Epithelial cell of esophagus (primary cell): Measurements from ENCODE around the gene SP5.

ENCODE experiments used
- DNase-seq: peaks from one replicate; pipeline ENCODE4 v3.0.0; 2010; ENCODE audit warnings: low read depth
- H3K4me3 ChIP-seq: 2 replicates; pipeline ENCODE4 v1.5.1; 2011; ENCODE audit warnings: mild to moderate bottlenecking, low read length, control low read depth
- TF ChIP-seq, protein P1 (sequence below): IDR thresholded peaks from 2 replicates; pipeline ENCODE4 v1.5.1; 2011; ENCODE audit warnings: low read depth, mild to moderate bottlenecking, low read length, control low read depth, inconsistent platforms; ENCODE audit not compliant: insufficient read depth; ENCODE audit errors: missing control alignments

SP5 gene

DNA sequence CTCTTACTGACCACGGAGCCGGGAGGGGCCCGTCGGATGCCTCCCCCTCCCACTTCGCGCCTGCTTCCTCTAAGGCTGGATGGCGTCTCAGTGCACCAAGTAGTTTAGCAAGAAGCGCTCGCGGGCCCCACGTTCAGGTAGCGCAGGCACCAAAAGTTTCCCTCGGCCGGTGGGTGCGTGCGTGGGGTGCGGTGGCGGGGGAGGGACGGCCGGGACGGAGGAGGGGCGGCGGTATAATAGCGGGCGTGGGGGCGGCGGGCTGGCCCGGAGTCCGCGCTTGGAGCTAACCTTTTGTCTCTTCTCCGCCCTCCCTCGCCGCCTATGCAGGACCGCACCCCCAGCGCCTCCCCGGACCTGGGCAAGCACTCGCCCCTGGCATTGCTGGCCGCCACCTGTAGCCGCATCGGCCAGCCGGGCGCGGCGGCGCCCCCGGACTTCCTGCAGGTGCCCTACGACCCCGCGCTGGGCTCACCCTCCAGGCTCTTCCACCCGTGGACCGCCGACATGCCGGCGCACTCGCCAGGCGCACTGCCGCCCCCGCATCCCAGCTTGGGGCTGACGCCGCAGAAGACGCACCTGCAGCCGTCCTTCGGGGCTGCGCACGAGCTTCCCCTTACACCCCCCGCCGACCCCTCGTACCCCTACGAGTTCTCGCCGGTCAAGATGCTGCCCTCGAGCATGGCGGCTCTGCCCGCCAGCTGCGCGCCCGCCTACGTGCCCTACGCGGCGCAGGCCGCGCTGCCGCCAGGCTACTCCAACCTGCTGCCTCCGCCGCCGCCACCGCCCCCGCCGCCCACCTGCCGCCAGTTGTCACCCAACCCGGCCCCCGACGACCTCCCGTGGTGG is 1.0 kb downstream of the SP5 start:
- H3K4me3 ChIP-seq = no peak overlapping the region
- TF ChIP-seq, protein P1, sequence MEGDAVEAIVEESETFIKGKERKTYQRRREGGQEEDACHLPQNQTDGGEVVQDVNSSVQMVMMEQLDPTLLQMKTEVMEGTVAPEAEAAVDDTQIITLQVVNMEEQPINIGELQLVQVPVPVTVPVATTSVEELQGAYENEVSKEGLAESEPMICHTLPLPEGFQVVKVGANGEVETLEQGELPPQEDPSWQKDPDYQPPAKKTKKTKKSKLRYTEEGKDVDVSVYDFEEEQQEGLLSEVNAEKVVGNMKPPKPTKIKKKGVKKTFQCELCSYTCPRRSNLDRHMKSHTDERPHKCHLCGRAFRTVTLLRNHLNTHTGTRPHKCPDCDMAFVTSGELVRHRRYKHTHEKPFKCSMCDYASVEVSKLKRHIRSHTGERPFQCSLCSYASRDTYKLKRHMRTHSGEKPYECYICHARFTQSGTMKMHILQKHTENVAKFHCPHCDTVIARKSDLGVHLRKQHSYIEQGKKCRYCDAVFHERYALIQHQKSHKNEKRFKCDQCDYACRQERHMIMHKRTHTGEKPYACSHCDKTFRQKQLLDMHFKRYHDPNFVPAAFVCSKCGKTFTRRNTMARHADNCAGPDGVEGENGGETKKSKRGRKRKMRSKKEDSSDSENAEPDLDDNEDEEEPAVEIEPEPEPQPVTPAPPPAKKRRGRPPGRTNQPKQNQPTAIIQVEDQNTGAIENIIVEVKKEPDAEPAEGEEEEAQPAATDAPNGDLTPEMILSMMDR = no peak
- no peak for DNase-seq

DNA sequence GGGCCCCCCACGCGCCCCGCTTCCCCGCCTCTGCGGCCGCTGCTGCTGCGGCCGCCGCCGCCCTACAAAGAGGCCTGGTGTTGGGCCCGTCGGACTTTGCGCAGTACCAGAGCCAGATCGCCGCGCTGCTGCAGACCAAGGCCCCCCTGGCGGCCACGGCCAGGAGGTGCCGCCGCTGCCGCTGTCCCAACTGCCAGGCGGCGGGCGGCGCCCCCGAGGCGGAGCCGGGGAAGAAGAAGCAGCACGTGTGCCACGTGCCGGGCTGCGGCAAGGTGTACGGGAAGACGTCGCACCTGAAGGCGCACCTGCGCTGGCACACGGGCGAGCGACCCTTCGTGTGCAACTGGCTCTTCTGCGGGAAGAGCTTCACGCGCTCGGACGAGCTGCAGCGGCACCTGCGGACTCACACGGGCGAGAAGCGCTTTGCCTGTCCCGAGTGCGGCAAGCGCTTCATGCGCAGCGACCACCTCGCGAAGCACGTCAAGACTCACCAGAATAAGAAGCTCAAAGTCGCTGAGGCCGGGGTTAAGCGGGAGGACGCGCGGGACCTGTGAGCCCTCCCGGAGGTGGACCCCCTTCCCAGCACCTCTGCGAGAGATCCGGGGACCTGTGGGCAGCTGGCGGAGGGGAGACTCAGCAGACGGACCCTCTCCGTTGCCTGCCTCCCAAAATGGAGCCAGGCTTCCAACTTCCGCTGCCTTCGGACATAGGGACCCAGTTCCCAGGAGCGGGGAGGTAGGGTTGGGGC is 1.9 kb downstream of the SP5 start:
- peak; percentile 41 for DNase-seq
- TF ChIP-seq, protein P1 = peak; percentile 6
- no peak overlapping the region for H3K4me3 ChIP-seq

DNA sequence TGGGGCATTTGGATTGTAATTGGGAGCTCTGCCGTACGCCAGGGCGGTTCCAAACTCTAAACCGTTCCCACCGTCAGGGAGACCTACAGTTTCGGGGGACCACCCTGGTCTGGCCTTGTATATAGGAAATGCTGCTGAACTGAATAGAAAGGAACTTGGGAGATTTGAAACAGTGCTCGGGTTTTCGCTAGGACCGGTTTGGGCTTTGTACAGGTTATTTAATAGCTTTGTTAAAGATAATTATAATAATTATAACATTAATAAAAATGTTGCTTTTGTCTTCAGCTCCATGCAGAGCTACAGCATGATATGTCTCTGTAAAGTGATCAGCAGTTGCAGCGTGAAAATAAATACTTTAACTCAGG is 2.4 kb downstream of the SP5 start:
- no peak overlapping the region for H3K4me3 ChIP-seq
- DNase-seq = no peak
- TF ChIP-seq, protein P1 = no peak

DNA sequence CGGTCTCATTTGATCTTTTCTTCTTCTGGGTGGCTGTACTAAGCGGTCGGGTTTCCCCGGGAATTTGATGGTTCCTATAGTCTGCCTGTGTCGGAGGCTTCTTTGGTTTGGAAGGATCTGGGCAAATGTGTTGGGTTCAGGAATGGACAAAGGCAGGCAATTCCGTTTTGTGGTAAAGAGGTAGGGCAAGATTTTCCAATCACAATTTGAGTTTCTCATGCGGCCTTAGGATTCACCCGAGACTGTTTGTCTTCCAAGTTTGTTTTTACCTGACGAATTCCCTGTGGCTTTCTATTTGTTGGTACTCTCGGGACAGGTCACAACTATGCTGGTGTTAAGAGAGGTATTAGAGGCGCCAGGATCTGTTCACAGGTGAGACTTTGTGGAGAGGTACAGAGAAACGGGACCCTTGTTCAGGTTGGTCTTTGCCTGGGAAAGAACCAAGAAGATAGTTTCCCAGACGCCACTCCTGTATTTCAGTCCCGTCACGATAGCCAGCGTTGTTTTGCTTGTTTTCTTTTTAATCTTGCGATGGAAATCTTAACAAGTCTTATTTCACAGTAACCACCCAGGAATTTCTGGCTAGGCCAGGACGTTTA is 3.0 kb downstream of the SP5 start:
- TF ChIP-seq, protein P1 = no peak
- DNase-seq = no peak
- H3K4me3 ChIP-seq = no peak overlapping the region

DNA sequence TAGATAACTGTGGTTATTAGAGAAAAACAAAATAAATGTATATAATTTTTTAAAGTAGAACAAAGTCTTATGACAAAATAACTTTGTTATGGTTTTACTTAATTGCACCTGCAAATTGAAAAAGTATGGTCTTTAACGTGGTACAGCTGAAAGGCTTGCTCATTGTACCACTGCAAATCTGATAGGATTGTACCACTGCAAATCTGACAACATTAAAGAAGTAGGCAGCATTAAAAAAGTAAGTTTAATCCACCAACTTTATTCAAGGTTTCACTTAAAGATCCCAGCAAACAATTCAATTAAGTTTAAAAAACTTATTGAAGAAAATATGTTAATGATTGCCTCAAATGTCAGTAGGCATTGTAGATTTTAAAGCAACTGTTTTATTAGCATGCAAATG is 4.7 kb downstream of the SP5 start:
- no peak overlapping the region for H3K4me3 ChIP-seq
- TF ChIP-seq, protein P1 = no peak
- DNase-seq = no peak

DNA sequence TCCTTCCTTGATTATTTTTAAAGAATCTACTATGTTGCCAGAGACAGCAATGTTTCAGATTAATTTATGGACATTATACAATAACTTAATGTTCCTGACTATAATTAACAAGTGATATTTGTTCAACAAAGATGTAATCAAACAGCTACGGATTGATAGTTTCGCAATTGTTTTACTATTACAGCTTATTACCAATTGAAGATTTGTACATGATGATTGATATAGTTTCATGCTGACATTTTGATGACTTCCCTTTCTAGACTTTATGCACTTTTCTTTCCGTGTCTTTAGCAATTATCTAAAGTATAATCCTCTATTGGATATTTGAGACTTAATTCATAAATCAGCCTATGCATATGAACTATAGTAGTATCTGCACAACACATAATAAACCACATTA is 6.5 kb downstream of the SP5 start:
- TF ChIP-seq, protein P1 = no peak
- DNase-seq = no peak
- no peak overlapping the region for H3K4me3 ChIP-seq
